Measurements from ENCODE around the gene NOX3. TPM values are rescaled to one million over a fixed set of nuclear protein-coding genes. Genes with fewer than 3 reads are reported as not detected.
"Not testable (repeated sequence)": the region's sequence is repeated elsewhere in the genome, so short reads cannot be mapped to it uniquely, and the experiment has no call there.

NOX3 gene
- total and polyA plus RNA-seq, 2 experiments from 2014 or later = not detected

- Histone ChIP-seq H3K79me2 (no peaks in the 10 kb centered on the region), H3K4me3 (no peak overlapping the region), H3K27ac (no peak overlapping the region), H4K20me1 (ENCODE audit: insufficient read depth, poor library complexity, severe bottlenecking) (no peaks in the 10 kb centered on the region), H3K9me2 (replicated peaks; ENCODE audit: insufficient read depth) (no peaks in the 10 kb centered on the region), H3K4me1 (ENCODE audit: insufficient read depth) (no peaks in the 10 kb centered on the region), H3K36me3 (replicated peaks; ENCODE audit: insufficient read depth, low read depth) (no peaks in the 10 kb centered on the region), H2AFZ (no peak overlapping the region), H3K9me3 (ENCODE audit: low read depth) (no peaks in the 10 kb centered on the region), H3K27me3 (no peaks in the 10 kb centered on the region), H3K4me2 (no peak overlapping the region)
- DNase-seq (ENCODE audit: low spot score) = no peak
- TF ChIP-seq EZH2phosphoT487 (IDR thresholded peaks at IDR 0.05; ENCODE audit: low read depth, severe bottlenecking, unreplicated experiment) (no peak), CTCF (IDR thresholded peaks at IDR 0.05; ENCODE audit: poor library complexity) (no peak), EZH2 (IDR thresholded peaks at IDR 0.05; ENCODE audit: borderline replicate concordance) (no peak)
- WGBS (ENCODE audit: low lambda C conversion rate, missing lambda C conversion rate) = 85% methylated on average over 1 of the region's 1 CpG
Measured at GRCh38 chr6:155472886-155473285, 17.2 kb upstream of the NOX3 start.

GRCh38 chr6:155470979-155471616 is 15.5 kb upstream of the NOX3 start:
- not testable (repeated sequence) for H3K27ac ChIP-seq; H3K9me3 ChIP-seq (ENCODE audit: low read depth); H3K4me1 ChIP-seq (ENCODE audit: insufficient read depth); H2AFZ ChIP-seq; H3K4me2 ChIP-seq; H3K4me3 ChIP-seq; H3K9me2 ChIP-seq (replicated peaks; ENCODE audit: insufficient read depth); H4K20me1 ChIP-seq (ENCODE audit: insufficient read depth, poor library complexity, severe bottlenecking); DNase-seq (ENCODE audit: low spot score); H3K36me3 ChIP-seq (replicated peaks; ENCODE audit: insufficient read depth, low read depth); H3K27me3 ChIP-seq; H3K79me2 ChIP-seq
- 84% methylated on average over 5 of the region's 5 CpGs for WGBS (ENCODE audit: low lambda C conversion rate, missing lambda C conversion rate)

GRCh38 chr6:155468543-155468942 is 12.9 kb upstream of the NOX3 start:
- WGBS (ENCODE audit: low lambda C conversion rate, missing lambda C conversion rate) = 97% methylated on average over 3 of the region's 3 CpGs
- H4K20me1 ChIP-seq (ENCODE audit: insufficient read depth, poor library complexity, severe bottlenecking); H2AFZ ChIP-seq; DNase-seq (ENCODE audit: low spot score); H3K27ac ChIP-seq; H3K79me2 ChIP-seq; H3K4me3 ChIP-seq; H3K27me3 ChIP-seq; H3K36me3 ChIP-seq (replicated peaks; ENCODE audit: insufficient read depth, low read depth); H3K4me2 ChIP-seq; H3K9me3 ChIP-seq (ENCODE audit: low read depth); H3K9me2 ChIP-seq (replicated peaks; ENCODE audit: insufficient read depth); H3K4me1 ChIP-seq (ENCODE audit: insufficient read depth): not testable (repeated sequence)

GRCh38 chr6:155466539-155466938 is 10.9 kb upstream of the NOX3 start:
- H3K9me2 ChIP-seq (replicated peaks; ENCODE audit: insufficient read depth) = no peaks in the 10 kb centered on the region
- no peak for DNase-seq (ENCODE audit: low spot score)
- H3K79me2 ChIP-seq = no peaks in the 10 kb centered on the region
- no peak overlapping the region for H3K4me3 ChIP-seq
- WGBS (ENCODE audit: low lambda C conversion rate, missing lambda C conversion rate) = 94% methylated on average over 3 of the region's 3 CpGs
- H3K27ac ChIP-seq = no peak overlapping the region
- H3K9me3 ChIP-seq (ENCODE audit: low read depth) = no peaks in the 10 kb centered on the region
- no peak overlapping the region for H2AFZ ChIP-seq
- no peaks in the 10 kb centered on the region for H3K4me1 ChIP-seq (ENCODE audit: insufficient read depth)
- TF ChIP-seq EZH2phosphoT487 (IDR thresholded peaks at IDR 0.05; ENCODE audit: low read depth, severe bottlenecking, unreplicated experiment) = no peak
- no peak for TF ChIP-seq EZH2 (IDR thresholded peaks at IDR 0.05; ENCODE audit: borderline replicate concordance)
- no peak for TF ChIP-seq CTCF (IDR thresholded peaks at IDR 0.05; ENCODE audit: poor library complexity)
- H3K27me3 ChIP-seq = no peaks in the 10 kb centered on the region
- no peaks in the 10 kb centered on the region for H4K20me1 ChIP-seq (ENCODE audit: insufficient read depth, poor library complexity, severe bottlenecking)
- no peaks in the 10 kb centered on the region for H3K36me3 ChIP-seq (replicated peaks; ENCODE audit: insufficient read depth, low read depth)
- no peak overlapping the region for H3K4me2 ChIP-seq
